ENCODE results near the gene VEZF1.

Gene VEZF1

DNA sequence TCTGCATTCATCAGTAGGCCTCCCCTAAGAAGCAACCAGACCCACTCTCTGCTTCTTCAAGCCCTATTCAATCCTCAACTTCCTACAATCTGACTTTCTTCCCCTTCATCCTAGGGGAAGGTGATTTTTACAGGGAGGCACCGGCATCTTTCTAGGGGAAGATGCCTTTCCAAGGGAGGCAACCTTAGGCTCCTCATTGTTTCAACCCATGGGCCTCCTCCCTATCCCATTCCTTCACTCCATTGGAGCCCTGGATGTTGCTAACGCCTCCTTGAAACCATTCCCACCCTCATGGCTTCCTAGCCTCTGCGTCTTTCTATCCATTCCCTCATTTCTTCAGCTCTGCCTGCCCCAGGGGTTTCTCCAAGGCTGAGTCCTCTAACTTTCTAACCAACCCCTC, 30.2 kb downstream of the VEZF1 start:
- DNase-seq (ENCODE audit: insufficient read length, low spot score) (no peak), FAIRE-seq (no peak)
- TF ChIP-seq POLR2A (IDR thresholded peaks at IDR 0.05; ENCODE audit: low read depth, low read length), result no peak

- TF ChIP-seq POLR2A (IDR thresholded peaks at IDR 0.05; ENCODE audit: low read depth, low read length), result no peak
- no peak for FAIRE-seq
Measured at GRCh38 chr17:57957120-57957850, 30.8 kb downstream of the VEZF1 start.

GRCh38 chr17:57956291-57957119, 31.5 kb downstream of the VEZF1 start:
- no peak for TF ChIP-seq POLR2A (IDR thresholded peaks at IDR 0.05; ENCODE audit: low read depth, low read length)
- FAIRE-seq (no peak), DNase-seq (ENCODE audit: insufficient read length, low spot score) (no peak)

More at GRCh38 chr17:57957120-57957850, 30.8 kb downstream of the VEZF1 start:
- no peak for DNase-seq (ENCODE audit: insufficient read length, low spot score)

GRCh38 chr17:57955183-57955931, 32.7 kb downstream of the VEZF1 start, which contains the start of gene CUEDC1:
CUEDC1 (minus strand) TSS chr17:57955412; CDS start chr17:57885564, 69,848 bp downstream.
- FAIRE-seq (no peak), DNase-seq (ENCODE audit: insufficient read length, low spot score) (peak; percentile 84)
- TF ChIP-seq POLR2A (IDR thresholded peaks at IDR 0.05; ENCODE audit: low read depth, low read length), result peak; percentile 66

GRCh38 chr17:57954397-57955182, 33.5 kb downstream of the VEZF1 start:
- FAIRE-seq (no peak), DNase-seq (ENCODE audit: insufficient read length, low spot score) (peak; percentile 88)
- peak; percentile 55 for TF ChIP-seq POLR2A (IDR thresholded peaks at IDR 0.05; ENCODE audit: low read depth, low read length)

- DNase-seq (ENCODE audit: insufficient read length, low spot score) (no peak), FAIRE-seq (no peak)
- no peak for TF ChIP-seq POLR2A (IDR thresholded peaks at IDR 0.05; ENCODE audit: low read depth, low read length)
Measured at GRCh38 chr17:57953705-57954396, 34.2 kb downstream of the VEZF1 start.

DNA sequence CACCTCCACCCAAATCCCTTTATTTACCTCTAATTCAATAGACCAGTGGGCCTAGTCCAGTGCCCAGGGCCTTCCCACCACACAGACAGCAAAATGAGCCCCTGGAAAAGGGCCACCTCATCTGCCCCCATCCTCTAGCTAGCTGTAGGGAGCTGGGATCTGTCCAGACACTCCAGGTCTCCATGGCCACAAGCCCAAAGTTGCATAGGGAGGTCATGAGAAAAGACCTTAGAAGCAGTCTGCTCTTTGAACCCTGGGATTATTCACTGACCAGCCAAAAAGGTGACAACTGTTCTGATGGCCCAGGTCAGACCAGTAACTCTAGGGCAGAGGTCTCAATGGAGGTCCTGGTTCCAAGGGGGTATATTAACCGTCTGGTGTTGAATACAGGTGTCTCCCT, 34.8 kb downstream of the VEZF1 start:
- no peak for TF ChIP-seq POLR2A (IDR thresholded peaks at IDR 0.05; ENCODE audit: low read depth, low read length)
- DNase-seq (ENCODE audit: insufficient read length, low spot score), result no peak
- FAIRE-seq, result no peak

GRCh38 chr17:57949649-57950048, 38.4 kb downstream of the VEZF1 start:
- FAIRE-seq, result no peak

GRCh38 chr17:57948555-57949420, 39.3 kb downstream of the VEZF1 start:
- FAIRE-seq (peak; percentile 87), DNase-seq (ENCODE audit: insufficient read length, low spot score) (peak; percentile 97)
- no peak for TF ChIP-seq POLR2A (IDR thresholded peaks at IDR 0.05; ENCODE audit: low read depth, low read length)

More at GRCh38 chr17:57949649-57950048, 38.4 kb downstream of the VEZF1 start:
- DNase-seq (ENCODE audit: insufficient read length, low spot score), result no peak
- no peak for TF ChIP-seq POLR2A (IDR thresholded peaks at IDR 0.05; ENCODE audit: low read depth, low read length)

DNA sequence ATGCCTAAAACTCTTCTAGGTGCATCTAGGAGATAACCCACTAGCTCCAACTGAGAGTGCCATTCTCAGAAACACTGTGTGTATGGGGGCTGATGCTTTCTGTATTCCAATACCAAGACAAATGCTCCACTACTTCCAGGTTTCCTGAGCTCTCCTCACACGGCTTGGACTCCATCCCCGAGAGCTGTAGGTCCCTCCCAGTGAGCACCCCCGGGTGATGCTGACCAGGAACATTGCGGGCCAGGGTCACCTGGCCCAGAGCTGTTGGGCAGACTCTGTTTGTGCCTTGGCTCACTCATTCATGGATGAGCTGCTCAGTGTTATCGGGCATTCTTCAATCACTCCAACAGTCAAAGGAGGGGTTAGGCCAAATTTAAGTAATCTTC, 39.9 kb downstream of the VEZF1 start:
- no peak for TF ChIP-seq POLR2A (IDR thresholded peaks at IDR 0.05; ENCODE audit: low read depth, low read length)
- no peak for FAIRE-seq
- no peak for DNase-seq (ENCODE audit: insufficient read length, low spot score)

DNA sequence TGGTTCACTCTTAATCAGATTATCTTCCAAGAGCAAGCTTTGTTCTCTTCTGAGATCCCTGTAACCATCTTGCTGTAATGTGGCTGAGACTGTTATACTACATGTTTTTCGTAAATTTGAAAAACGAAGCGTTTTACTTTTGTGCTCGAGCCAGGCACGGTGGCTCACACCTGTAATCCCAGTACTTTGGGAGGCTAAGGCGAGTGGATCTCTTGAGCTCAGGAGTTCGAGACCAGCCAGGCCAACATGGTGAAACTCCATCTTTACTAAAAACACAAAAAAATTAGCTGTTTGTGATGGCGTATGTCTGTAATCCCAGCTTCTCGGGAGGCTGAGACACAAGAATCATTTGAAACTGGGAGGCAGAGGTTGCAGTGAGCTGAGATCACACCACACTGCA, 40.7 kb downstream of the VEZF1 start:
- FAIRE-seq (no peak), DNase-seq (ENCODE audit: insufficient read length, low spot score) (no peak)
- TF ChIP-seq POLR2A (IDR thresholded peaks at IDR 0.05; ENCODE audit: low read depth, low read length), result no peak

All from H54 (cell line).